ENCODE measurements around the gene ADRA2C.

Gene ADRA2C

GRCh38 chr4:3766036-3766784, at the start of gene ADRA2C:
TSS of gene ADRA2C (plus strand) at chr4:3766385. CDS start at chr4:3766607, 222 bp downstream.
- TF ChIP-seq CTCF (IDR thresholded peaks at IDR 0.05; ENCODE audit: low read length, missing control alignments): no peak
- no peak within 1 kb of the TSS for H3K4me3 ChIP-seq (replicated peaks; ENCODE audit: low read depth, low read length)
- DNase-seq (ENCODE audit: low read depth): no peak

- no peak for TF ChIP-seq CTCF (IDR thresholded peaks at IDR 0.05; ENCODE audit: low read length, missing control alignments)
- no peak for DNase-seq (ENCODE audit: low read depth)
- no peak overlapping the region for H3K4me3 ChIP-seq (replicated peaks; ENCODE audit: low read depth, low read length)
Measured at GRCh38 chr4:3716631-3717235, 49.5 kb upstream of the ADRA2C start.

GRCh38 chr4:3717241-3717640, 48.9 kb upstream of the ADRA2C start:
- no peak overlapping the region for H3K4me3 ChIP-seq (replicated peaks; ENCODE audit: low read depth, low read length)
- DNase-seq (ENCODE audit: low read depth): no peak
- no peak for TF ChIP-seq CTCF (IDR thresholded peaks at IDR 0.05; ENCODE audit: low read length, missing control alignments)

- DNase-seq (ENCODE audit: low read depth): no peak
- no peak for TF ChIP-seq CTCF (IDR thresholded peaks at IDR 0.05; ENCODE audit: low read length, missing control alignments)
- H3K4me3 ChIP-seq (replicated peaks; ENCODE audit: low read depth, low read length): no peak overlapping the region
Measured at GRCh38 chr4:3718462-3718861, 47.7 kb upstream of the ADRA2C start.

- no peak for DNase-seq (ENCODE audit: low read depth)
- TF ChIP-seq CTCF (IDR thresholded peaks at IDR 0.05; ENCODE audit: low read length, missing control alignments): no peak
- no peak overlapping the region for H3K4me3 ChIP-seq (replicated peaks; ENCODE audit: low read depth, low read length)
Measured at GRCh38 chr4:3719191-3719590, 47.0 kb upstream of the ADRA2C start.

GRCh38 chr4:3719836-3720235, 46.3 kb upstream of the ADRA2C start:
- no peak for DNase-seq (ENCODE audit: low read depth)
- no peak for TF ChIP-seq CTCF (IDR thresholded peaks at IDR 0.05; ENCODE audit: low read length, missing control alignments)
- no peak overlapping the region for H3K4me3 ChIP-seq (replicated peaks; ENCODE audit: low read depth, low read length)

- TF ChIP-seq CTCF (IDR thresholded peaks at IDR 0.05; ENCODE audit: low read length, missing control alignments): no peak
- DNase-seq (ENCODE audit: low read depth): no peak
Measured at GRCh38 chr4:3720466-3720865, 45.7 kb upstream of the ADRA2C start.

More at GRCh38 chr4:3720466-3720865, 45.7 kb upstream of the ADRA2C start:
- no peak overlapping the region for H3K4me3 ChIP-seq (replicated peaks; ENCODE audit: low read depth, low read length)
